K562 (cell line): ENCODE data around the gene MACROD2. TPM values are rescaled to one million over a fixed set of nuclear protein-coding genes. Genes with fewer than 3 reads are reported as not detected.

Experiments
- ATAC-seq: fragments of 200-7000 bp; cut with Tn5 transposase; 3 replicates; pipeline ENCODE4 v1.9.1; 2020; ENCODE audit warnings: moderate library complexity
- BruUV-seq: library from RNA; stranded (reverse); fragments of 400-500 nt; replicated peaks from 2 replicates; lab custom pipeline; 2021; lab: Mats Ljungman, UMichigan
- CTCF ChIA-PET: fragments of 300-600 bp; formaldehyde crosslinking; extraction: SDS; loops from one replicate; lab custom pipeline; 2021; ENCODE audit warnings: low intra/inter-chr PET ratio; lab: Yijun Ruan, JAX
- POLR2A ChIA-PET: fragments of 300-600, 350-650 bp; sonication (Branson Sonifier 250); formaldehyde crosslinking; extraction: SDS; loops from one replicate; lab custom pipeline; 2021; ENCODE audit warnings: antibody characterized with exemption, inconsistent platforms; lab: Yijun Ruan, JAX
- DNase-seq, 4 experiments: peaks; one replicate each; pipeline versions ENCODE4 v3.0.0 to v3.0.0-alpha.2; 2011 to 2018; ENCODE audit warnings: low spot score in 3 of 4, mixed read lengths in 3 of 4; ENCODE audit errors: extremely low read depth in 1 of 4
- FAIRE-seq: peaks from 2 replicates; lab custom pipeline; 2011; peaks lifted over from hg19 to GRCh38; lab: Jason Lieb, UNC
- H2AFZ ChIP-seq: 2 replicates; pipeline ENCODE4 v1.6.0; 2011; ENCODE audit warnings: low read depth, low read length, control low read depth, inconsistent platforms
- H3K27ac ChIP-seq: fragments of 200-600 bp; 3 replicates; pipeline ENCODE4 v1.8.0; 2011; ENCODE audit warnings: low read depth, mild to moderate bottlenecking, control low read depth, inconsistent platforms, low read length, moderate library complexity, mixed read lengths; ENCODE audit errors: extremely low read depth
- H3K27me3 ChIP-seq, 2 experiments: fragments of 300-600 bp in 1 of 2; 2 replicates in 1 of 2; 3 replicates in 1 of 2; pipeline versions ENCODE4 v1.6.0 to v1.8.0; 2011; ENCODE audit warnings: inconsistent platforms in 2 of 2, low read length in 2 of 2, mild to moderate bottlenecking in 1 of 2, mixed read lengths in 1 of 2, moderate library complexity in 1 of 2; ENCODE audit not compliant: control insufficient read depth in 2 of 2, insufficient read depth in 2 of 2
- H3K36me3 ChIP-seq: fragments of 300-600 bp; 3 replicates; pipeline ENCODE4 v1.8.0; 2011; ENCODE audit warnings: mild to moderate bottlenecking, low read length, inconsistent platforms; ENCODE audit not compliant: control insufficient read depth, insufficient read depth
- H3K4me1 ChIP-seq, 2 experiments: fragments of 200-600 bp in 1 of 2; replicated peaks in 1 of 2; 2 replicates in 1 of 2; 3 replicates in 1 of 2; pipeline versions ENCODE4 v1.5.1 to v1.8.0; 2011; ENCODE audit warnings: inconsistent platforms in 2 of 2, low read length in 2 of 2, mild to moderate bottlenecking in 1 of 2, mixed read lengths in 1 of 2, moderate library complexity in 1 of 2; ENCODE audit not compliant: control insufficient read depth in 2 of 2, insufficient read depth in 2 of 2
- H3K4me2 ChIP-seq: 2 replicates; pipeline ENCODE4 v1.6.1; 2011; ENCODE audit warnings: low read length, control low read depth, inconsistent platforms, mixed read lengths; ENCODE audit not compliant: insufficient read depth
- H3K4me3 ChIP-seq: fragments of 200-600 bp; sonication (generic), shearing (Covaris generic); 2 replicates; pipeline ENCODE4 v1.5.1; 2016; ENCODE audit warnings: control low read depth, inconsistent platforms
- H3K79me2 ChIP-seq: fragments of 200-600 bp; 3 replicates; pipeline ENCODE4 v1.8.0; 2011; ENCODE audit warnings: low read length, inconsistent platforms; ENCODE audit not compliant: control insufficient read depth, insufficient read depth
- H3K9ac ChIP-seq, 2 experiments: 2 replicates each; pipeline versions ENCODE4 v1.6.0 to v1.6.1; 2011; ENCODE audit warnings: low read depth in 2 of 2, low read length in 2 of 2, control low read depth in 1 of 2, inconsistent platforms in 1 of 2, mild to moderate bottlenecking in 1 of 2, mixed read lengths in 1 of 2; ENCODE audit not compliant: insufficient read depth in 1 of 2
- H3K9me1 ChIP-seq: one replicate; pipeline ENCODE4 v1.6.0; 2011; ENCODE audit warnings: inconsistent platforms, mild to moderate bottlenecking, low read length, moderate library complexity; ENCODE audit not compliant: control insufficient read depth, insufficient read depth
- H3K9me3 ChIP-seq: replicated peaks from 2 replicates; pipeline ENCODE4 v1.5.1; 2011; ENCODE audit warnings: low read depth, low read length, inconsistent platforms; ENCODE audit not compliant: control insufficient read depth, insufficient read depth
- H4K20me1 ChIP-seq: replicated peaks from 2 replicates; pipeline ENCODE4 v1.6.1; 2011; ENCODE audit warnings: low read length, inconsistent platforms, mixed read lengths; ENCODE audit not compliant: control insufficient read depth, insufficient read depth
- FOXA1 ChIP-seq: fragments of 450-650 bp; IDR thresholded peaks from 2 replicates; pipeline ENCODE4 v1.6.1; 2016; ENCODE audit warnings: mild to moderate bottlenecking, borderline replicate concordance
- GTF2F1 ChIP-seq: IDR thresholded peaks from 2 replicates; pipeline ENCODE4 v1.6.1; 2011; ENCODE audit warnings: low read depth, low read length, improper control_type of control experiment
- KDM1A ChIP-seq, 2 experiments: fragments of 450-650 bp; IDR thresholded peaks; 2 replicates each; pipeline ENCODE4 v1.6.1; 2016; ENCODE audit warnings: mild to moderate bottlenecking in 2 of 2
- NCOA6 ChIP-seq: fragments of 450-650 bp; IDR thresholded peaks from 2 replicates; pipeline ENCODE4 v1.6.1; 2017; ENCODE audit warnings: mild to moderate bottlenecking
- TOE1 ChIP-seq, 2 experiments: fragments of 450-650 bp in 1 of 2; sonication (generic) in 1 of 2; formaldehyde crosslinking in 1 of 2; IDR thresholded peaks; 2 replicates each; pipeline versions ENCODE4 v1.7.1 to v1.8.0; 2016 to 2022; ENCODE audit warnings: borderline replicate concordance in 2 of 2, mild to moderate bottlenecking in 2 of 2, antibody characterized with exemption in 1 of 2, inconsistent platforms in 1 of 2, low read depth in 1 of 2, missing genetic modification reagents in 1 of 2, moderate library complexity in 1 of 2
- ZBTB8A ChIP-seq: fragments of 450-650 bp; IDR thresholded peaks from 2 replicates; pipeline ENCODE4 v1.6.1; 2018; ENCODE audit warnings: mild to moderate bottlenecking, moderate library complexity; ENCODE audit not compliant: partially characterized antibody
- ZNF3 ChIP-seq: fragments of 250-450 bp; sonication (Bioruptor Pico); IDR thresholded peaks from 2 replicates; pipeline ENCODE4 v1.5.0; 2021; ENCODE audit warnings: mild to moderate bottlenecking, moderate library complexity
- ZNF583 ChIP-seq: fragments of 250-450 bp; sonication (Bioruptor Pico); IDR thresholded peaks from 2 replicates; pipeline ENCODE4 v1.4.0; 2020
- ZNF830 ChIP-seq: fragments of 250-450 bp; sonication (Bioruptor Pico); IDR thresholded peaks from 2 replicates; pipeline ENCODE4 v1.5.0; 2021; ENCODE audit warnings: mild to moderate bottlenecking
- WGBS: fragments of 100-300 bp; shearing (Covaris generic); methylation state at CpG from one replicate; pipeline ENCODE4 v1.1.6; 2016; ENCODE audit warnings: low coverage, mixed read lengths; ENCODE audit not compliant: insufficient coverage; ENCODE audit errors: missing lambda C conversion rate; 5-methylcytosine and 5-hydroxymethylcytosine counted together
- in situ Hi-C: fragments of 300-500 bp; cut with MboI; formaldehyde crosslinking; loops from 4 replicates; pipeline ENCODE4 v1.15.0; 2018; ENCODE audit warnings: inconsistent platforms, mixed read lengths
- intact Hi-C: fragments of 100-400 bp; cut with micrococcal nuclease; formaldehyde crosslinking; loops from 2 replicates; pipeline ENCODE4 v1.14.2; 2022
- polyA plus RNA-seq, 8 experiments: library from polyadenylated mRNA; depleted of rRNA in 4 of 8; stranded (reverse) in 5 of 8; unstranded in 3 of 8; fragments of >200 nt; fragmentation: Nextera tagmentation in 2 of 8; fragmentation: Illumina TruSeq in 1 of 8; extraction: Ambion mirVana in 2 of 8; extraction: Trizol in 1 of 8; gene quantifications; 2 replicates each; pipeline versions ENCODE4 v1.2.1 to v1.2.3, GENCODE V29; 2011 to 2014; ENCODE audit warnings: inconsistent platforms in 1 of 8, missing spikeins in 1 of 8
- total RNA-seq, 7 experiments: library from RNA; depleted of rRNA in 6 of 7; stranded (reverse); fragments of >200 nt in 6 of 7; fragmentation: Illumina TruSeq in 2 of 7; extraction: Trizol in 2 of 7; gene quantifications; 2 replicates each; pipeline versions ENCODE4 v1.2.1 to v1.2.3, GENCODE V29; 2011 to 2021; ENCODE audit warnings: low replicate concordance in 1 of 7

MACROD2 gene
- total and polyA plus RNA-seq, 9 of the 15 experiments (the other 6 are each of a cell fraction or from before 2014, with no cell fraction given) = not detected

DNA sequence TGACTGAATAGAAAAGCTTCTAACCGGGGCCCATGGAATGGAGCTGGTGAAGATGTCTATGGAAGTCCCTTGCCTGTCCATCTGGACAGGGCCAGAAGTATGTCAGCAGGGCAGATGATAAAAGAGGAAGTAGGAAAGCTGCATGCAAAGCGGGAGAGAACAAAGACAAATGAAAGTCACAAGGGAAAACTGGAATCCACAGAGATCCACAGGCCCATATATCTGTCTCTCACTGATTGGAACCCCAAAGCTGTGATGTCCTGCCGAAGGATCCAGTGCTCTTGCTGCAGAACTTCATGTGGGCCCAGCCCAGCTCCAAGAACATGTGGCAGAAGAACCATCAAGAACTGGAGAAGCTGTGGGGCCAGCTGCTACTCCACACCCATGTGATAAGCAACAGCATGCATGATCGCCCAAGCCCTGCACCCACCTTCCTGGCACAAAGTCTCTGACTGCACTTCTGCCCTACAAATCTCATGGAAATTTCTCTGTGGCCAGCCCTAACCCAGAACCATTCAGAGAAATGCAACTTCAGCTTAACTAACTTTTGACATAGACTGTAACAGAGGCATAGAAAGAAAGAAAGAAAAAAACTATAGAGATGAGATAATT, 1862.0 kb downstream of the MACROD2 start:
- Histone ChIP-seq H3K4me3 (no peak overlapping the region), H3K36me3 (no peaks in the 10 kb centered on the region), H3K9me1 (no peaks in the 10 kb centered on the region), H3K9ac (no peak overlapping the region), H3K4me1 (no peaks in the 10 kb centered on the region), H4K20me1 (no peaks in the 10 kb centered on the region), H3K79me2 (no peaks in the 10 kb centered on the region)
- no peak for DNase-seq
- POLR2A ChIA-PET = no interaction called here
- no TSS peak for BruUV-seq
- no peak for FAIRE-seq
- intact Hi-C loops = no loop called here
- TF ChIP-seq TOE1 (IDR thresholded peaks at IDR 0.05; ENCODE audit: borderline replicate concordance) (no peak), TOE1 (CRISPR knock-in tag; IDR thresholded peaks at IDR 0.05; ENCODE audit: borderline replicate concordance, low read depth) (no peak), NCOA6 (no peak), FOXA1 (no peak), KDM1A (IDR thresholded peaks at IDR 0.05) (no peak), ZNF3 (CRISPR knock-in tag) (no peak), ZBTB8A (no peak), GTF2F1 (no peak), ZNF830 (CRISPR knock-in tag) (no peak), ZNF583 (CRISPR knock-in tag) (no peak)
- TF ChIP-seq, all 486 proteins: peak for 0
- in situ Hi-C loops = no loop called here
- CTCF ChIA-PET = no interaction called here
- no peak for ATAC-seq
- H3K27ac ChIP-seq = no peak overlapping the region
- H3K4me2 ChIP-seq = no peak overlapping the region
- 0% methylated on average over 4 of the region's 4 CpGs for WGBS
- H2AFZ ChIP-seq = no peak overlapping the region
- H3K27me3 ChIP-seq = no peaks in the 10 kb centered on the region
- no peaks in the 10 kb centered on the region for H3K9me3 ChIP-seq
